Spinal cord (tissue), 10 donors: ENCODE measurements around the gene FLVCR1. TPM values are rescaled to one million over a fixed set of nuclear protein-coding genes. Genes with fewer than 3 reads are reported as not detected.
A peak's percentile ranks its signal among the peaks of the same experiment; 100 is the strongest.
"Not testable (repeated sequence)": the region's sequence is repeated elsewhere in the genome, so short reads cannot be mapped to it uniquely, and the experiment has no call there.

Experiments
- DNase-seq, 6 donors: peaks; one replicate each; pipeline versions ENCODE4 v3.0.0 to v3.0.0-alpha.2; 2013 to 2015; ENCODE audit warnings: low spot score in 6 of 6, low read depth in 4 of 6
- H3K27ac ChIP-seq: one replicate; pipeline ENCODE4 v1.5.1; 2013; ENCODE audit warnings: low read depth, low read length, control low read depth
- H3K27me3 ChIP-seq: one replicate; pipeline ENCODE4 v1.6.1; 2013; ENCODE audit warnings: low read length; ENCODE audit not compliant: control insufficient read depth, insufficient read depth
- H3K36me3 ChIP-seq: one replicate; pipeline ENCODE4 v1.6.1; 2013; ENCODE audit warnings: low read length; ENCODE audit not compliant: control insufficient read depth, insufficient read depth
- H3K4me1 ChIP-seq: one replicate; pipeline ENCODE4 v1.6.1; 2013; ENCODE audit warnings: low read length; ENCODE audit not compliant: control insufficient read depth, insufficient read depth
- H3K4me3 ChIP-seq: one replicate; pipeline ENCODE4 v1.5.1; 2013; ENCODE audit warnings: low read depth, low read length, control low read depth
- H3K9me3 ChIP-seq: one replicate; pipeline ENCODE4 v1.6.1; 2013; ENCODE audit warnings: low read length; ENCODE audit not compliant: control insufficient read depth, insufficient read depth
- WGBS: methylation state at CpG from one replicate; pipeline ENCODE4 v1.1.5; 2013; ENCODE audit warnings: missing lambda C conversion rate; ENCODE audit not compliant: insufficient coverage; 5-methylcytosine and 5-hydroxymethylcytosine counted together
- polyA plus RNA-seq, 2 donors: library from polyadenylated mRNA; unstranded; fragments of 120-200 nt; gene quantifications; one replicate each; pipeline ENCODE4 v1.2.1, GENCODE V29; 2013; ENCODE audit not compliant: insufficient read length in 2 of 2
- total RNA-seq, 2 donors: library from RNA; depleted of rRNA in 1 of 2; stranded (reverse); fragments of 120-200 nt in 1 of 2; fragments of >200 nt in 1 of 2; gene quantifications; one replicate each; pipeline versions ENCODE4 v1.2.3 to v1.2.4, GENCODE V29; 2013 to 2014
- donor health status: healthy.

FLVCR1 gene
- total and polyA plus RNA-seq, 4 donors = 15.2 to 30.5 (median 19.3) TPM

- H3K27me3 ChIP-seq = no peaks in the 10 kb centered on the region
- H3K4me3 ChIP-seq = peak overlapping the region; percentile 71
- WGBS = 2% methylated on average over 54 of the region's 54 CpGs
- peak overlapping the region; percentile 91 for H3K27ac ChIP-seq
- DNase-seq = peak in 5 of 6 donors; percentile 8 to 64 (median 24)
- H3K4me1 ChIP-seq = peaks cover 29% of the 10 kb centered on the region
- H3K36me3 ChIP-seq = peaks cover 2% of the 10 kb centered on the region
- no peaks in the 10 kb centered on the region for H3K9me3 ChIP-seq
These were observed 588 bp downstream of the FLVCR1 start for GRCh38 chr1:212858461-212859265.

DNA sequence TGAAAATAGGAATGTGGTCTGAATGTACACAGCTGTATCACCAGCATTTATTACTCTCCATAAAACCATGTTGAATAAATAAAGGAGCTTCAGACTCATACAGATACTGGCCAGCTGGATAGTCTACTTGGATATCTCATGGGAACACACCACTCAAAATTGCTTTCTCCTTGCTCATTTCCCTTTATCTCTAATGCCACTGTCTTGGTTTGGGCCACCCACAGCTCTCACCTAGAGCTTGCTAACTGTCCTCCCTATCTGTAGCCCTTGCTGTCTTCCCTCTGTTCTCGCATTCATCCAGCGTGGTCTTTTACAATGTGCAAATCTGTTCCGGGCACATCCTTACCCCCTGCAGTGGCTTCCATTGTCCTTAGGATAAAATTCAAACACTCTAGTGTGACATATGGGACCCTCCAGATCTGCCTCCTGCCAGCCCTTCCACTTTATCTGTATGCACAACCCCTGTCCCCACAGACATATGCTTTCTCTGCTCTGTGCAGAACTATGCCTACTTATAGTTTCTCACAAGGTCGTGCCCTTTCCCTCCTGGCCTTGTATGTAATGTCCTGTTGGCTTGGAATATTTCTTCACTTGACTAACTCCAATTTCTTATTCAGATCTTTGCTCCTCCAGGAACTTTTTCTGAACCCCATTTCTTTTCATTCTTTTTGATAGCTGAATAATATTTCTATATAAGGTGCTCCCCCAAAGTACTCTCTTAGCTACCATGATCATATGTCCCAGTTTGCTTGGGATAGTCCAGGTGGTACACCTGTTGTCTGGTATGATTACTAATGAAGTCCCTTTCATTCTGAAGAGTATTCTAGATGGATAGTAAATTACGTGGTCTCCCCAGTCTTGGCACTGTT is 2.9 kb downstream of the FLVCR1 start:
- H3K27ac ChIP-seq = no peak overlapping the region
- H3K27me3 ChIP-seq = no peaks in the 10 kb centered on the region
- WGBS = 27% methylated on average over 3 of the region's 5 CpGs
- DNase-seq = no peak
- H3K9me3 ChIP-seq = no peaks in the 10 kb centered on the region
- peaks cover 29% of the 10 kb centered on the region for H3K4me1 ChIP-seq
- H3K36me3 ChIP-seq = peaks cover 2% of the 10 kb centered on the region
- no peak overlapping the region for H3K4me3 ChIP-seq

- no peak overlapping the region for H3K4me3 ChIP-seq
- no peak for DNase-seq
- H3K36me3 ChIP-seq = peaks cover 2% of the 10 kb centered on the region
- H3K27ac ChIP-seq = no peak overlapping the region
- WGBS = 100% methylated on average over 1 of the region's 2 CpGs
- no peaks in the 10 kb centered on the region for H3K9me3 ChIP-seq
- no peaks in the 10 kb centered on the region for H3K27me3 ChIP-seq
- H3K4me1 ChIP-seq = peaks cover 21% of the 10 kb centered on the region
These were observed 4.1 kb downstream of the FLVCR1 start for GRCh38 chr1:212862111-212862690.

DNA sequence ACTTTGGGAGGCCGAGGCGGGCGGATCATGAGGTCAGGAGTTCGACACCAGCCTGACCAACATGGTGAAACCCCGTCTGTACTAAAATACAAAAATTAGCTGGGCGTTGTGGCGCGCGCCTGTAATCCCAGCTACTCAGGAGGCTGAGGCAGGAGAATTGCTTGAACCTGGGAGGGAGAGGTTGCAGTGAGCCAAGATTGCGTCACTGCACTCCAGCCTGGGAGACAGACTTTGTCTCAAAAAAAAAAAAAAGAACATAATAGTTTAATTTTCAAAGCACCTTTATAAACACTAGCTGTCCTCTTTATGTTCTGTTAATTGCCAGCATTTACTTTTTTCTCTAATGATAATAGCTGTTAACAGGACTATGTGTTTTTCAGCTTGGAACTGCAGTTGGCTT is 5.3 kb downstream of the FLVCR1 start:
- H3K4me3 ChIP-seq, DNase-seq: not testable (repeated sequence)

GRCh38 chr1:212864201-212864600 is 6.1 kb downstream of the FLVCR1 start:
- WGBS = 76% methylated on average over 2 of the region's 4 CpGs
- no peak overlapping the region for H3K4me3 ChIP-seq

More for the DNA sequence above, 5.3 kb downstream of the FLVCR1 start:
- not testable (repeated sequence) for H3K27me3 ChIP-seq, H3K36me3 ChIP-seq, H3K27ac ChIP-seq, H3K9me3 ChIP-seq
- peaks cover 17% of the 10 kb centered on the region for H3K4me1 ChIP-seq
- 90% methylated on average over 4 of the region's 10 CpGs for WGBS

GRCh38 chr1:212867192-212867591 is 9.1 kb downstream of the FLVCR1 start:
- no CpG with 5 or more reads among the region's 1 CpG for WGBS
- H3K36me3 ChIP-seq = peaks cover 12% of the 10 kb centered on the region
- no peak for DNase-seq
- no peak overlapping the region for H3K27ac ChIP-seq
- H3K27me3 ChIP-seq = no peaks in the 10 kb centered on the region
- H3K4me1 ChIP-seq = no peaks in the 10 kb centered on the region
- no peak overlapping the region for H3K4me3 ChIP-seq
- H3K9me3 ChIP-seq = no peaks in the 10 kb centered on the region

More at GRCh38 chr1:212864201-212864600, 6.1 kb downstream of the FLVCR1 start:
- DNase-seq = no peak
- H3K36me3 ChIP-seq = peaks cover 6% of the 10 kb centered on the region
- peaks cover 12% of the 10 kb centered on the region for H3K4me1 ChIP-seq
- H3K27ac ChIP-seq = no peak overlapping the region
- no peaks in the 10 kb centered on the region for H3K27me3 ChIP-seq
- no peaks in the 10 kb centered on the region for H3K9me3 ChIP-seq

DNA sequence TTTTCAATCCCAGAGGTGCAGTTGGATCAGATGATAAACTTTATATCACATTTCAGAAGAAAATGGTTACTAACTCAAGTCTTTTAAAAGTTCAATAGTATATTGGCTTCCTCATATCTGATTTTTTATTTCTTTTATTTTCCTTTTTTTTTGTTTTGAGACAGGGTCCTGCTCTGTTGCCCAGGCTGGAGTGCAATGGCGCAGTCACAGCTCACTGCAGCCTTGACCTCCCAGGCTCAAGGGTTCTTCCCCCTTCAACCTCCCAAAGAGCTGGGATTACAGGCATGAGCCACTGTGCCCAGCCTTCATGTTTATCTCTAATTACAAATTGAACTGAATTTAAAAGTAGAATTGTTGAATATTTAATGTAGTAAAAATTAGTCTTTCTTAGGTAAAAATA is 13.9 kb downstream of the FLVCR1 start:
- DNase-seq = no peak
- Histone ChIP-seq H3K4me3 (no peak overlapping the region), H3K27ac (no peak overlapping the region), H3K9me3 (no peaks in the 10 kb centered on the region), H3K27me3 (no peaks in the 10 kb centered on the region), H3K36me3 (peaks cover 34% of the 10 kb centered on the region), H3K4me1 (no peaks in the 10 kb centered on the region)
- WGBS = 100% methylated on average over 1 of the region's 1 CpG

- WGBS = 75% methylated on average over 1 of the region's 2 CpGs
- H3K4me3 ChIP-seq = no peak overlapping the region
- no peak overlapping the region for H3K27ac ChIP-seq
- DNase-seq = no peak
- no peaks in the 10 kb centered on the region for H3K27me3 ChIP-seq
- peaks cover 28% of the 10 kb centered on the region for H3K36me3 ChIP-seq
- H3K9me3 ChIP-seq = no peaks in the 10 kb centered on the region
- H3K4me1 ChIP-seq = no peaks in the 10 kb centered on the region
These were observed 15.4 kb downstream of the FLVCR1 start for GRCh38 chr1:212873518-212873917.

GRCh38 chr1:212878418-212878817 is 20.3 kb downstream of the FLVCR1 start:
- Histone ChIP-seq H3K4me1 (no peaks in the 10 kb centered on the region), H3K36me3 (peaks cover 22% of the 10 kb centered on the region), H3K27ac (no peak overlapping the region), H3K9me3 (no peaks in the 10 kb centered on the region), H3K4me3 (no peak overlapping the region), H3K27me3 (no peaks in the 10 kb centered on the region)
- WGBS = 100% methylated on average over 1 of the region's 6 CpGs
- no peak for DNase-seq
